Fibroblast of peridontal ligament (primary cell): ENCODE data around the gene AFAP1L2.
"Not testable (repeated sequence)": the region's sequence is repeated elsewhere in the genome, so short reads cannot be mapped to it uniquely, and the experiment has no call there.

Source experiments
- DNase-seq: peaks from one replicate; pipeline ENCODE4 v3.0.0-alpha.2; 2010; ENCODE audit errors: extremely low read depth

The AFAP1L2 gene

DNA sequence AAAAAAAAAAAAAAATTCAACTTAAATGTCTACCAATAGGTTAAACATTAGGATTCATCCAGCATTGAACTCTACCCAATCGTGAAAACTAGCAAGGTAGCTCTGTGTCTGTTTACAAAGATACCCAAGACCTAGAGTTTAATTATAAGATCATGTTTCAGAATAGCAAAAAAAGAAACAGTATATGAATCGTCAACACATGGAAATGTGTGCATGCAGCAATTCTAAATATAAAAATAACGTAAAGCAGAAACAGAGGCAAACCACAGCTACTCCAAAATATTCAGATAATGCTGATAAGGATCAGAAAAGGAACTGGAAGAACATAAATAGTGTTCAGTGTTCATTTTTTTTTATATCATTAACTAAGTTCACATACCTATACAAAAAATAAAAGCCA, 68.7 kb downstream of the AFAP1L2 start:
- DNase-seq: no peak

- DNase-seq: no peak
Measured at GRCh38 chr10:114334301-114334700, 70.0 kb downstream of the AFAP1L2 start.

DNA sequence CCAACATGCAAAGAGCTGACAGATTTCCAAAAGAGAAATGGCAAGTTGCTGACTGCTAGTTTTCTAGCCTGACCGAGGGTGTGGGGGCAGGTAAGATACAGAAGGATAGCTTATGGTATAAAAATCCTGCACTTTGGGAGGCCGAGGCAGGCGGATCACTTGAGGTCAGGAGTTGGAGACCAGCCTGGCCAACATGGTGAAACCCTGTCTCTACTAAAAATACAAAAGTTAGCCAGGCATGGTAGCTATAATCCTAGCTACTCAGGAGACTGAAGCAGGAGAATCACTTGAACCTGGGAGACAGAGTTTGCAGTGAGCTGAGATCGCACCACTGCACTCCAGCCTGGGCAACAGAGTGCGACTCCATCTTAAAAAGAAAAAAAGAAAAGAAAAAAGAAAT, 70.9 kb downstream of the AFAP1L2 start:
- not testable (repeated sequence) for DNase-seq

- DNase-seq: no peak
Measured at GRCh38 chr10:114332301-114333192, 71.8 kb downstream of the AFAP1L2 start.

GRCh38 chr10:114329634-114330365, 74.5 kb downstream of the AFAP1L2 start:
- DNase-seq: no peak

GRCh38 chr10:114328874-114329273, 75.4 kb downstream of the AFAP1L2 start:
- no peak for DNase-seq

DNA sequence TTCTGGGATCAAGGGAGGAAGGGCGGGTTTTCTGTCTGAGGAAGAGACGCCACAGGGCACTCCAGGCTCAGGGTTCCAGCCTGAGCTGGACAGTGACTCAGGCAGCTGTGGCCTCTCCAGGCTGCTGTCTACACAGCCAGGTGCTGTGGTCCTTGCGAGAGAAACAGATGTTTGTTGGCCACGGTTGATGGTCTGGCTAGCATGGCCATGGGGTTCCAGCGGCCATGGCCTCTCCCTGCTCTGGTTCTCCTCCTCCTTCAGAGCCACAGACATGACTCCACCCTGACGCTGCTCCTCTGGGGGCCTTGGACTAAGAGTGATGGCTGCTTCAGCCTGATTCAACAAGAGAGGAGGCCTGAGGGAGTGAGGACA, 75.9 kb downstream of the AFAP1L2 start:
- DNase-seq: no peak

- no peak for DNase-seq
Measured at GRCh38 chr10:114327537-114328440, 76.5 kb downstream of the AFAP1L2 start.

DNA sequence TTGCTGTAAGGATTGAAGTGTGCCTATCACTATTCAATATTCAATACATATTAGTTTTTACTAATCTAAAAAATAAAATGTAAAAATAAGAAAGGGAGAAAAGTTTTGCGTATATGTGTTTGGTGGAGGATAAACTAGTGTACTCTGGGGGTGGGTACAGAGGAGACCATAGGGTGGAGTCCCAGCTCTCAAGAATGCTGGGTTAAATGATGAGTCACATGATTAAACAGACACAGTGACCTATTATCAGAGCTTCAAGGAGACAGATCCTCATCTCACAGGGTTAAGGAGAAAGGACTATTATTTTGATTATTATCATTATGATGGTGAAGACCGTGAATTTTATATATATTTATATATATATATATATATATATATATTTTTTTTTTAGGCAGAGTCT, 77.5 kb downstream of the AFAP1L2 start:
- DNase-seq: no peak

GRCh38 chr10:114323023-114323422, 81.3 kb downstream of the AFAP1L2 start:
- no peak for DNase-seq

GRCh38 chr10:114322344-114322743, 82.0 kb downstream of the AFAP1L2 start:
- DNase-seq: no peak

DNA sequence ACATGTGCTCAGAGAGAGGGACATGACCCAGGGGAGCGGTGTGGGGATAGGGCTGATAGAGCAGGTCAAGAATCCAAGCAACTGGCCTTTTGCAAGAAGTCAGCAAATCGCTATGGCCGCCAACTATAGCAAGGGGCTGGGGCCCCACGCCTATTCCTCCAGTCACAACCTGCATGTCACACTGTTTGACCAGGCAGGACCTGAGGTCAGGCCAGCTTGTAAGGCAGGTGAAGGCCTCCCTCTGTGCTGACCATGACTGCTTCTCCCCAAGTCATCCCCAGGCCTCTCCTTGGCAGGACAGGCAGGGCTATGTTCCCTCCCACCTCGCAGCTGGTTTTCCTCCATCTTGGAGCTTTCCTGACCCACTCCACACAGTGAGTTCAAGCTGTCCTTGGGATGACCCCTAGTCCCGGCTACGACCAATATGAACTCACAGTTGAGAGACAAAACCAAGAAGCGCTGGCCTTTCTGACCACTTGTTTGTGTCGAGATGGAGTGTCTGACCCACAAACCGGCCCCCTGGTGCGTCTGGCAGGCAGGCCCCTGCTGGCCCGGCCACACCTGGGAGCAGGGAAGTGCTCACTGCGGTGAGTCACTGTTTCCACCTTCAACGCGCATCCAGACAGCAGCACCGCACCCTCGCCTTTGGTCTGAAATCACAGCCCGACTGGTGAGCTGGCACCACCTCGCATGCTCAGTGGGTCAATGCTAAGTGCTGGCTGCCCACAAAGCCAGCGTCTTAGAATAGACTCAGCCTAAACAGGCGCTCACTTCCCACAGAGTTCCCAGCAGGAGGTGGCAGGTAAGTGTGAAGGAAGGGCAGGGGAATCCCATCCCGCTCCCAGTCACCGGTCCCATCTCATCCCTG, 83.8 kb downstream of the AFAP1L2 start:
- no peak for DNase-seq

DNA sequence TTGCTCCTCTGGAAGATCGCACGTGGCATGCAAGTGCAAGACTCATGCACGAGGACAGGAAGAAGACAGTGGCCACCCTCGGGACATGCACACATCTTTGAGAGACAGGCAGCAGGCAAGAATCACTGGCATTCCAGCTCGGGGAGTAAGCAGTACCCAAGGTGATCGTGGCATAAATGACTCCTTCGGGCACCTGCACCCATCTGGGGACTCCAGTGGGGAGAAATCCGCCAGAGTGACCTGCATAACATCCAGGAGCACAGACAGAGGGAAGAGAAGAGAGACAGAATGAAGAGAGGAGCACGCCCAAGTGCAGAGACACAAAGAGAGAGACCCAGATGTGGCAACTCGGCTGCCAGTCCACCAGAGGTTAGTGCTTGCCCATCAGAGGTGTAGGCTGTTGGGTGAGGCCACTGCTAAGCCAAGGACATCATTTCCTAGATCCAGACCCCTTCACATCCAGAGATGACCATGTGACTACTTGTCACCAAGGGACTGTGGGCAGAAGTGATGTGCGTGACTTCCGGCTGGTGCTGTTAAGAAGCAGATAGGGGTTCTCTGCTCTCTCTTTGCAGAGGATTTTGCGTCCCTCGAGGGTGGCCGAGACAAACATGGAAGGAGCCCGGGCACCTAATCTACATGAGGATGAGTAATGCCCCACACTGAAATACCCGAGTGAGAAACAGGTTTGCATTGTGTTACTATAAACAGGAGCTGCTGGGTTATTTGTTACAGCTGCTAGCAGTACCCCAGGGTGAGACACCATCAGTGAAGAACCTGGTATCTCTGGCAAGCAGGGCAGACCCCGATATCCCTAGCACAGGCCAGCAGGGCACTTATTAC, 84.7 kb downstream of the AFAP1L2 start:
- DNase-seq: no peak

GRCh38 chr10:114316744-114317143, 87.6 kb downstream of the AFAP1L2 start:
- no peak for DNase-seq

- no peak for DNase-seq
Measured at GRCh38 chr10:114315566-114316420, 88.5 kb downstream of the AFAP1L2 start.

DNA sequence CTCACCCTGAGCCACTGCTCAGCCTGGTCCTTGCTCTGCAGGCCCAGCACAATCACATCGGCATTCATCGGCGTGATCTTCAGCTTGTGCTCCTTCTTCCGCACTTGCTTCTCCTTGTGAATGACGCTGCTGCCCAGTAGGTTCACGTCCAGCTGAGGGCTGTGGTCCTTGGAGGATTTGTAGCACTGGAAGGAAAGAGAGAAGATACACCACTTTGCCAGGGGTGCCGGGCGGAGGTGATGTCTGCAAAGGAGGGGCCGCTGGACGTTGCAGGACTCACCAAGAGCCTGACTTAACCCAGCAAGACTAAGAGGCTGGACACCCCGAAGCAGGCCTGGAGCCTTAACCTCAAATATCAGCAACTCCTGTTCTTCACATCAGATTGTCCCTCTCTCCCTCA, 90.4 kb downstream of the AFAP1L2 start:
- no peak for DNase-seq

DNA sequence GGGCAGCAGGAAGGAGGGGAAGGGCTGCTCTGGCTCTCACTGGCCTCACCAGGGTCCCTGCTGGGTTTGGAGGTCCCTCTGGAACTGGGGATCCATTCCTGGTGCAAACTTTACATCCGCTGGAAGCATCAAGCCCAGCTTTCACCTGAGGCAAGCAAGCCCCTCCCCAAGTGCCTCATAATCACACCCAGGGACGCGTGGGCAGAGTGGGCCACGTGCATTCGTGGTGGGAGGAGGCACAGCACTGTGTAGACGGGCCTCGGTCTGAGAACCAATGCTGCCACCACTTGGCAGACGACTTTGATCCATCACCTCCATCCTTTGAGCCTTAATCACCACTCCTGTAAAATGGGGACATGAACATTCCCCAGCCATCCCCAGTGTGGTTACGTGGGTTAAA, 91.2 kb downstream of the AFAP1L2 start:
- DNase-seq: no peak

DNA sequence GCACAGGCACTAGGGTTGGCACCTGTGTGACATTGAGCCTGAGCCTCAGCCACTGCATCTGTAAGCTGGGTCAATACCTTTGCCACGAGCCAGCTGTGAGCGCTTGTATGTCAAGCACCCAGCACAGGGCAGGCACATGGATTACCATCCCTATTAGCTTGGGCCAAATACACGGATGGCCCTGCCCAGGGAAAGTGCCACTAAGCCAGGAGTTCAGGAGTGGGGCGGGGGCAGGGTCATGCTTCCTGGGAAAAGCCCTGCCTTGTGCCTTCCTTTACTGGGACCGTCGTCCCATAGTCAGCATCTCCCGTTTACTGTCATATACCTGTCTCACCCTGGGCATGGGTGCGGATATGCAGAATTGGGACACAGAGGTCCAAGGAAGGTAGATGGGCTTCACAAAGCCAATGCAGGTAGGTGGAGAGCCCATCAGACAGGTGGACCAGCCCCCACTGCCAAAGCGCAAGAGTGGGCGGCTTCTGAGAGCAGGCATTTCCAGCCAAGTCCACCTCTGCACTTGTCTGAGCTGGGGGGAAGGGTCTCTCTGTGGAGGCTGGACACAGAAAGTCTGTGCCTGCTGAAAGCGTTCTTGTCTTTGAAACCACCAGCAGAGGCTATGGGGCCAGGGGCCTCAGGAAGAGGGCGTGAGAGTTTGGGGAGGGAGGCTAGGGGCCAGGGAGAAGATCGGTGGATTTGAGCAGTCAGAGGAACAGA, 92.6 kb downstream of the AFAP1L2 start:
- DNase-seq: no peak

DNA sequence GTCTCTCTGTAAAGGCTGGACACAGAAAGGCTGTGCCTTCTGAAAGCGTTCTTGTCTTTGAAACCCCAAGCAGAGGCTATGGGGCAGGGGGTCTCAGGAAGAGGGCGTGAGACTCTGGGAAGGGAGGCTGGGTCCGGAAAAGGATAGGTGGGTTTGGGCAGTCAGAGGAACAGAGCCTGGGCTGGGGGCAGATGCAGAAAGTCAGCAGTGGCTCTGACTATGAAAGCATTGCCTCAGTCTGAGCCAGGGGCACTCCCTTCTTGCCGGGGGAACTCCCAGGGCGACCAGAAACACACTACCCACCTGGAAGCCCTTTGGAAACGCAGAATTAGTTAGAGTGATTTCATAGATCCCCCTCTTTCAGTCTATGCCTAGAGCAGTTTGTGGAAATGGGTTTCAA, 93.3 kb downstream of the AFAP1L2 start:
- DNase-seq: no peak
